Mesodermal cell (in vitro differentiated cells): ENCODE measurements around the gene THAP4. TPM values are rescaled to one million over a fixed set of nuclear protein-coding genes. Genes with fewer than 3 reads are reported as not detected.

Source experiments
- H3K27ac ChIP-seq: 2 replicates; pipeline ENCODE4 v1.7.0; 2013; ENCODE audit warnings: mild to moderate bottlenecking, low read depth, low read length, moderate library complexity; ENCODE audit not compliant: severe bottlenecking
- H3K36me3 ChIP-seq: 2 replicates; pipeline ENCODE4 v1.7.1; 2013; ENCODE audit warnings: mild to moderate bottlenecking, low read length, moderate library complexity; ENCODE audit not compliant: control insufficient read depth, insufficient read depth
- H3K4me1 ChIP-seq: one replicate; pipeline ENCODE4 v1.7.1; 2013; ENCODE audit warnings: mild to moderate bottlenecking, low read length; ENCODE audit not compliant: insufficient read depth, control insufficient read depth, poor library complexity, severe bottlenecking
- H3K4me3 ChIP-seq: 2 replicates; pipeline ENCODE4 v1.7.0; 2013; ENCODE audit warnings: low read length, control low read depth, mild to moderate bottlenecking; ENCODE audit not compliant: insufficient read depth, poor library complexity, severe bottlenecking; ENCODE audit errors: extremely low read depth
- H3K9me3 ChIP-seq: 2 replicates; pipeline ENCODE4 v1.7.1; 2013; ENCODE audit warnings: mild to moderate bottlenecking, low read length, moderate library complexity; ENCODE audit not compliant: control insufficient read depth
- WGBS, 2 experiments: methylation state at CpG; one replicate each; pipeline ENCODE4 v1.1.5; 2013; ENCODE audit warnings: missing lambda C conversion rate in 2 of 2; ENCODE audit not compliant: insufficient coverage in 2 of 2; 5-methylcytosine and 5-hydroxymethylcytosine counted together
- polyA plus RNA-seq, 2 experiments: library from polyadenylated mRNA; stranded (reverse); fragments of 50-300 nt; gene quantifications; one replicate each; pipeline ENCODE4 v1.2.3, GENCODE V29; 2013

The THAP4 gene
- polyA plus RNA-seq (2013, experiment 1 of 2): 50.7 TPM
- polyA plus RNA-seq (2013, experiment 2 of 2): 38.2 TPM

GRCh38 chr2:241637018-241637794 lies at the start of gene THAP4, which contains the start of gene ATG4B:
Gene THAP4 (minus strand): TSS chr2:241637158. CDS start chr2:241637017, 141 bp downstream.
Gene ATG4B (plus strand): TSS chr2:241637693. CDS start chr2:241637715, 22 bp downstream.
- 0 to 1% methylated on average over 77 to 98 of the region's 123 CpGs for WGBS, 2 experiments
- Histone ChIP-seq H3K9me3 (peaks cover 14% of the 10 kb centered on the region), H3K36me3 (peaks cover 57% of the 10 kb centered on the region), H3K27ac (peak within 1 kb of the TSS; percentile 96), H3K4me1 (peaks cover 14% of the 10 kb centered on the region), H3K4me3 (peak within 1 kb of the TSS; percentile 75)

GRCh38 chr2:241686324-241686649 lies 49.3 kb upstream of the THAP4 start:
- H3K36me3 ChIP-seq: peaks cover 60% of the 10 kb centered on the region
- no peaks in the 10 kb centered on the region for H3K9me3 ChIP-seq
- H3K4me3 ChIP-seq: peak overlapping the region; percentile 93
- H3K27ac ChIP-seq: peak overlapping the region; percentile 67
- peaks cover 18% of the 10 kb centered on the region for H3K4me1 ChIP-seq
- WGBS, 2 experiments: 0% methylated on average over 29 to 32 of the region's 37 CpGs

GRCh38 chr2:241680827-241681599 lies 44.1 kb upstream of the THAP4 start:
- H3K9me3 ChIP-seq: no peaks in the 10 kb centered on the region
- peaks cover 87% of the 10 kb centered on the region for H3K36me3 ChIP-seq
- no peak overlapping the region for H3K4me3 ChIP-seq
- WGBS, 2 experiments: 90 to 96% methylated on average over 10 to 11 of the region's 14 CpGs
- H3K4me1 ChIP-seq: peaks cover 18% of the 10 kb centered on the region
- peak overlapping the region; percentile 33 for H3K27ac ChIP-seq

GRCh38 chr2:241680044-241680443 lies 43.1 kb upstream of the THAP4 start:
- H3K4me1 ChIP-seq: peaks cover 11% of the 10 kb centered on the region
- 95 to 97% methylated on average over 12 of the region's 12 CpGs for WGBS, 2 experiments
- no peak overlapping the region for H3K4me3 ChIP-seq
- H3K36me3 ChIP-seq: peaks cover 88% of the 10 kb centered on the region
- no peaks in the 10 kb centered on the region for H3K9me3 ChIP-seq
- no peak overlapping the region for H3K27ac ChIP-seq

- Histone ChIP-seq H3K27ac (no peak overlapping the region), H3K36me3 (peaks cover 87% of the 10 kb centered on the region), H3K9me3 (no peaks in the 10 kb centered on the region), H3K4me3 (no peak overlapping the region), H3K4me1 (peaks cover 11% of the 10 kb centered on the region)
- 93 to 94% methylated on average over 19 to 22 of the region's 22 CpGs for WGBS, 2 experiments
Measured at GRCh38 chr2:241678784-241679540, 42.0 kb upstream of the THAP4 start.

- Histone ChIP-seq H3K36me3 (peaks cover 84% of the 10 kb centered on the region), H3K9me3 (no peaks in the 10 kb centered on the region), H3K4me3 (no peak overlapping the region), H3K4me1 (peaks cover 11% of the 10 kb centered on the region), H3K27ac (no peak overlapping the region)
- 95 to 96% methylated on average over 18 of the region's 18 CpGs for WGBS, 2 experiments
Measured at GRCh38 chr2:241678307-241678706, 41.3 kb upstream of the THAP4 start.

GRCh38 chr2:241677392-241677791 lies 40.4 kb upstream of the THAP4 start:
- no peak overlapping the region for H3K27ac ChIP-seq
- no peak overlapping the region for H3K4me3 ChIP-seq
- no peaks in the 10 kb centered on the region for H3K9me3 ChIP-seq
- 92 to 94% methylated on average over 21 to 24 of the region's 24 CpGs for WGBS, 2 experiments
- H3K4me1 ChIP-seq: peaks cover 11% of the 10 kb centered on the region
- peaks cover 78% of the 10 kb centered on the region for H3K36me3 ChIP-seq

- Histone ChIP-seq H3K27ac (no peak overlapping the region), H3K9me3 (no peaks in the 10 kb centered on the region), H3K4me3 (no peak overlapping the region), H3K36me3 (peaks cover 77% of the 10 kb centered on the region), H3K4me1 (peaks cover 9% of the 10 kb centered on the region)
- WGBS, 2 experiments: 94 to 95% methylated on average over 17 of the region's 17 CpGs
Measured at GRCh38 chr2:241676665-241677064, 39.7 kb upstream of the THAP4 start.

- Histone ChIP-seq H3K4me1 (peaks cover 4% of the 10 kb centered on the region), H3K9me3 (no peaks in the 10 kb centered on the region), H3K4me3 (no peak overlapping the region), H3K36me3 (peaks cover 77% of the 10 kb centered on the region), H3K27ac (no peak overlapping the region)
- WGBS, 2 experiments: 87 to 94% methylated on average over 15 to 17 of the region's 17 CpGs
Measured at GRCh38 chr2:241675885-241676284, 38.9 kb upstream of the THAP4 start.
